CD4-positive, alpha-beta T cell treated with Interleukin-21 for 1 hour (primary cell): ENCODE data around the gene COL24A1.
"Not testable (repeated sequence)": the region's sequence is repeated elsewhere in the genome, so short reads cannot be mapped to it uniquely, and the experiment has no call there.

Experiments
- DNase-seq: peaks from one replicate; pipeline ENCODE4 v3.0.0-alpha.2; 2020

COL24A1 gene

GRCh38 chr1:85976516-85977205 lies 179.9 kb downstream of the COL24A1 start:
- no peak for DNase-seq

- no peak for DNase-seq
These were observed 180.6 kb downstream of the COL24A1 start for GRCh38 chr1:85975912-85976371.

GRCh38 chr1:85962457-85962856 lies 194.1 kb downstream of the COL24A1 start:
- DNase-seq: no peak

- no peak for DNase-seq
These were observed 198.8 kb downstream of the COL24A1 start for GRCh38 chr1:85957760-85958159.

GRCh38 chr1:85955218-85955617 lies 201.4 kb downstream of the COL24A1 start:
- DNase-seq: not testable (repeated sequence)

- no peak for DNase-seq
These were observed 204.1 kb downstream of the COL24A1 start for GRCh38 chr1:85952460-85952859.

- DNase-seq: no peak
These were observed 209.4 kb downstream of the COL24A1 start for GRCh38 chr1:85947186-85947585.

- no peak for DNase-seq
These were observed 212.6 kb downstream of the COL24A1 start for GRCh38 chr1:85943945-85944344.

- DNase-seq: no peak
These were observed 213.0 kb downstream of the COL24A1 start for GRCh38 chr1:85943526-85943925.

GRCh38 chr1:85940656-85941306 lies 215.8 kb downstream of the COL24A1 start:
- DNase-seq: no peak

GRCh38 chr1:85938829-85939228 lies 217.7 kb downstream of the COL24A1 start:
- no peak for DNase-seq

- DNase-seq: no peak
These were observed 220.1 kb downstream of the COL24A1 start for GRCh38 chr1:85936470-85936869.

GRCh38 chr1:85936057-85936456 lies 220.5 kb downstream of the COL24A1 start:
- no peak for DNase-seq

- DNase-seq: no peak
These were observed 221.3 kb downstream of the COL24A1 start for GRCh38 chr1:85935234-85935633.

- no peak for DNase-seq
These were observed 222.1 kb downstream of the COL24A1 start for GRCh38 chr1:85934516-85934915.

GRCh38 chr1:85933961-85934360 lies 222.6 kb downstream of the COL24A1 start:
- no peak for DNase-seq

GRCh38 chr1:85911742-85912141 lies 244.8 kb downstream of the COL24A1 start:
- DNase-seq: no peak

- DNase-seq: no peak
These were observed 255.7 kb downstream of the COL24A1 start for GRCh38 chr1:85900921-85901320.

- DNase-seq: no peak
These were observed 257.7 kb downstream of the COL24A1 start for GRCh38 chr1:85898861-85899260.

- DNase-seq: no peak
These were observed 261.9 kb downstream of the COL24A1 start for GRCh38 chr1:85894651-85895050.

GRCh38 chr1:85892366-85892765 lies 264.2 kb downstream of the COL24A1 start:
- no peak for DNase-seq

- DNase-seq: no peak
These were observed 266.7 kb downstream of the COL24A1 start for GRCh38 chr1:85889870-85890269.

GRCh38 chr1:85888921-85889320 lies 267.7 kb downstream of the COL24A1 start:
- no peak for DNase-seq

GRCh38 chr1:85884372-85885035 lies 272.1 kb downstream of the COL24A1 start:
- DNase-seq: no peak
